Kasumi-1 (cell line): ENCODE measurements around the gene ZCCHC9.

Source experiments
- DNase-seq, 2 experiments: peaks; one replicate each; lab custom pipeline; 2025; lab: John Stamatoyannopoulos, UW

The ZCCHC9 gene

DNA sequence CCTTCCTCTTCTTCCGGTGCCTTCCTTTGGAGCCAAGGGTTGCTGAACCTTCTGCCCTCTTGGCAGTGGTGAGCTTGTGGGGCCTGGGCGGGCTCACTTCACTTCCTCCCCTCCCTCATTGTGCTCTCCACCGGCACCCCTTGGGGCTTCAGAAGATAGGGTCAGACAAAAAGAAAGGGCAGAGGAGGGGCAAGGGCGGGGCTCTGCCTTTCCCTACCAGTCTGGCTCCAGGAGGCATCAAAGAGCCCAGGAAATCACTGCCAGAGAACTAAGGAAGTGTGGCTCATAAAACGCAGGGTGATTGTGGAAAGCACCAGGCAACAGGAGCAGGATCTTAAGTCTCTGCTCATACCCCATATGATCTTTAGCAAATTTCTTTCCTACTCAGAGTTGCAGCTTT is 57.7 kb downstream of the ZCCHC9 start:
- no peak for DNase-seq

DNA sequence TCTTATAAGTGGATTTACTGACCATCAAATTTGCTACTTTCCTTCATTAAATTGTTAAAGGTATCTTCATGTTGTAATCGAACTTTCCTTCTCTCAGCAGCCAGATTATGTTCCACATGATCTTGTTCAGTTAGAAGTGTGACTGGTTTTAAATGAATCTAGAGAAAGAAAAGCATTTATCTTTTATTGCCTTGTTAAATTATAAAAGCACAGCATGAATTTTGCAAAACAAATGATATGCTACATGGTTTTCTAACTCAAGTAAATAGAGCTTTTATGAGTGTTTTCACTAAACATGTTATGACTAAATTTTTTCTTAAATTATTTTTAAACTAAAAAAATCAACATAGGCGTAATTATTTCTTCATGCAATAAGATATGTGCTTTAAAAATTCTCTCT is 58.5 kb downstream of the ZCCHC9 start:
- DNase-seq: no peak

DNA sequence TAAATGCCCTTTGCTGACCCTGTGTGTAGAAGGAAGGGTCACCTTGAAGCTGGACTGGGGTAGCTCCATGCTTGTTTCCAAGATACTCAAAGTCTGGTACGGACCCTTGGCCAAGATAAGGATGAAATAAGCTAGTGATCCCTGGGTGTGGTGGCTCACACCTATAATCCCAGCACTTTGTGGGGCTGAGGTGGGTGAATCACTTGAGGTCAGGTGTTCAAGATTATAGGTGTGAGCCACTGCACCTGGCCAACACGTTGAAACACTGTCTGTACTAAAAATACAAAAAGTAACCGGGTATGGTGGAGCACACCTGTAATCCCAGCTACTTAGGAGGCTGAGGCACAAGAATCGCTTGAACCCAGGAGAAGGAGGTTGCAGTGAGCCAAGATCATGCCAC is 59.3 kb downstream of the ZCCHC9 start:
- no peak for DNase-seq

DNA sequence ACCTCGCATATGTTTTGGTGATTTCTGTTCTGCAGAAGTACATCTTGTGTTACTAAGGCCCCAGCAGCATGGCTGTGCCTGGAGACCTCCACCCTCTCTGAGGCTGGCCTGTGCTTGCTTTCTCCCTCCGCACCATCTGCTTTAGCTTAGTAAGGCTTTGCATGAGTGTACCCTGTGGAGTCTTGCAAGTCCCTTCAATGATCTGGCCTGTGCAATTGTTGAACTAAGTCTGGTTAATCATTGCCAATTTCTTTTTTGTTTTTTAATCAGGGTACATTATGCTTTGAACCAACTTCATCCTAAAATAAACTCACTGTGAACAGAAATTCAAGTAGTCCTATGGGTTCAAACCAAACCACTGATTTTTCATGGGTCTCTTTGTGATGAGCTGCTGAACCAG is 60.2 kb downstream of the ZCCHC9 start:
- no peak for DNase-seq
